NCI-H2029 (cell line): Measurements from ENCODE around the gene KRTAP4-9.
"Not testable (repeated sequence)": the region's sequence is repeated elsewhere in the genome, so short reads cannot be mapped to it uniquely, and the experiment has no call there.

ENCODE experiments used
- DNase-seq: peaks from one replicate; lab custom pipeline; 2025; lab: John Stamatoyannopoulos, UW

KRTAP4-9 gene

GRCh38 chr17:41105347-41105746 lies at the start of gene KRTAP4-9:
Gene KRTAP4-9, plus strand, starts transcription at chr17:41105389. Its CDS starts 0 bp downstream, at chr17:41105389.
- DNase-seq = not testable (repeated sequence)

GRCh38 chr17:41057547-41057946 lies 47.6 kb upstream of the KRTAP4-9 start:
- no peak for DNase-seq

- DNase-seq = no peak
Measured at GRCh38 chr17:41058741-41059140, 46.4 kb upstream of the KRTAP4-9 start.

GRCh38 chr17:41059276-41060051 lies 45.7 kb upstream of the KRTAP4-9 start:
- not testable (repeated sequence) for DNase-seq

GRCh38 chr17:41060052-41060604 lies 45.1 kb upstream of the KRTAP4-9 start, which contains the start of gene KRTAP2-3:
Gene KRTAP2-3, minus strand, starts transcription at chr17:41060114. Its CDS starts 64 bp downstream, at chr17:41060050.
- no peak for DNase-seq

- DNase-seq = no peak
Measured at GRCh38 chr17:41061964-41062363, 43.2 kb upstream of the KRTAP4-9 start.

GRCh38 chr17:41063449-41063848 lies 41.7 kb upstream of the KRTAP4-9 start:
- DNase-seq = no peak

DNA sequence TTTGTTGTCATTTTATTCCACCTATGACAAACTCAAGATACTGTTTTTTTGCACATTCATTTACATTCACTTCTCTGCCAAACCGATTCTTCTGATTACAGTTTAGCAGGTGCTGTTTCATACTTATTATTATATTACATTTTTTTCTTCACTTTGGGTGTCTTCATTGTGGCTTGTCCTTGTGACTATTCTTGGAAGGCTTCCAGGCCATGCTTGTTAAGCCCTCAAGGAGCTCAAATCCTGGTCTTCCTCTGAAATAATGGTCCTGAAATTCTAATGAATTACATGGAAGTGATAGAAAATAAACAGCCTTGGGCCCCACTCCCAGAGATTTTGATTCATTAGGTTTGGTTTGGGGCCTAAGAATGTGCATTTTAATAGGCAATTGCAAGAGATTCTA lies 40.9 kb upstream of the KRTAP4-9 start:
- DNase-seq = no peak

DNA sequence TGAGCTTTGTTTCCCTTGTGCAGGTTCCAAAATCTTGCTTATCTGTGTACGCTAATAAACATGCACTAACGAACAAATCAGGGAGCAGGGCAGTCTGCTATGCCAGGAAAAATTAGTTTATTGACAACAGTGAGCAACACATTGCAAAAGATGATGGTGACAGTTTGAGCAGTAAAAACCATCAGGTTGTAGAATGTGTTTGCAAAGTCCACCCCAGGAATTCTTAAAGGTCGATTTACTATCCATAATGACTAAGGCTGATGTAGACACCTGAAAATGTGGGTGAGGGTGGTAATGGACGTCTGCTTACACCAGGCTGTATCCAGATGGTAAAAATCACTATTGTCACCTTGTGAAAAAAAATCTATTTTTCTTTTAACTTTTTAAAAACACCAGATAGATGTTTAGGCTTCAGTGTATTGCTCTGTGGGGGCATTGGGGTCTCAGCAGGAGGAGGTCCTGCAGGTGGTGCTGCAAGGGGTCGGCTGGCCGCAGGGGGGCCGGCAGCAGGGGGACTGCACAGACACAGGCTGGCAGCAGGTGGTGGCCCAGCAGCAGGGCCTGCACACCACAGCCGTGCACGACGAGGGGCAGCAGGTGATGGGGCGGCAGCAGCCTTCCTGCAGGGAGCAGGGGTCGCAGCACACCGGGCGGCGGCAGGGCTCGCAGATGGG lies 40.0 kb upstream of the KRTAP4-9 start:
- not testable (repeated sequence) for DNase-seq

DNA sequence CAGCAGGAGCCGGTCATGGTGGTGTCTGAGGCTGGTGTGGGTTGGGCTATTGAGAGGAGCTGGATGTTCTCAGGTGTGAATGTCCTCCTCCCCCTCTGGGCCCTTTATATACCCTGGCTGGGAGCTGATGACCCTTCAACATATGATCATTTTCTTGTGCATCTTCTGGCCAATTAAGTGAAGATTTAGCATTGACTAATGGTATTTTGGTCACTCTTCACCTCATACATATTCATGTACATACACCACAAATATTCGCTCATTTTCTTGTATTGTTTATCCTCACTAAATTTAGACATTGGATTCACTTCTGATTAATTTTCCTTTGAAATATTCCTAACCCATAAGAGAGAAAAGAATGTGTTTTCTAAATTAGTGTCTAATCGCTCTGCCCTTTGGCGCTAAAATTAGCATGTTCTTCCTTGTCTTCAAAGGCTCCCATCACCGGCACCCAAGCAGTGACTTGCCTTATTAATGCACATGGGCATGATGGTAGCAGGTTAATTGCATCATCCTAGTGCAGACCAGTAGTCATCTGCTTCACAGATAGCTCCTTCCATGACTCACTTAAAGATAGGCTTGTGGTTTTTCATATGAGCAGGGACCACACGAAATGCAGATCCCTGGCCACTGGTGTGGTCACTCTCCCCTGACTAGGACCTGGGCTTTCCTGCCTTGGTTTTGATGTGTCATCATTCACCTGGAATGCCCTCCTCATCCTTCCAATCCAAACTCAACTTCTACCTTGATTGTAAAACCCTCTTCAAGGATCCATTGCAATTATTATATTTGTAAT lies 39.2 kb upstream of the KRTAP4-9 start, which contains the start of gene KRTAP2-4:
Gene KRTAP2-4, minus strand, starts transcription at position 51 of the 796 bp plus-strand sequence. Its CDS starts 34 bp downstream, at position 17.
- DNase-seq = no peak

GRCh38 chr17:41067281-41067680 lies 37.9 kb upstream of the KRTAP4-9 start:
- no peak for DNase-seq

DNA sequence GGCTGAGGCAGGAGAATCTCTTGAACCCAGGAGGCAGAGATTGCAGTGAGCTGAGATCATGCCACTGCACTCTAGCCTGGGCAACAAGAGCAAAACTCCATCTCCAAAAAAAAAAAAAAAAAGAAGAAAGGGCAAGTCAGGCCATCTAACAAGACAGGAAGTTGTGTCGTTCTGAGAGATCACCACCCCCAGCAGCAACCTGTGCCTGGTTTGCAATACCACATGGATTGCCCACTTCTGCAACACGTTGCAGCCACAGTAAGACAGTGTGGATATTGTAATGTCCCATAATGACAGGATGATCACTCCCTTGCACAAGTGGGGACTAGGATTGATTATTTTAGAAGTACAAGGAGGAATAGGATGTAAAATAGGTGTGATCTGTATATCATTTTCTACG lies 36.2 kb upstream of the KRTAP4-9 start:
- DNase-seq = no peak

DNA sequence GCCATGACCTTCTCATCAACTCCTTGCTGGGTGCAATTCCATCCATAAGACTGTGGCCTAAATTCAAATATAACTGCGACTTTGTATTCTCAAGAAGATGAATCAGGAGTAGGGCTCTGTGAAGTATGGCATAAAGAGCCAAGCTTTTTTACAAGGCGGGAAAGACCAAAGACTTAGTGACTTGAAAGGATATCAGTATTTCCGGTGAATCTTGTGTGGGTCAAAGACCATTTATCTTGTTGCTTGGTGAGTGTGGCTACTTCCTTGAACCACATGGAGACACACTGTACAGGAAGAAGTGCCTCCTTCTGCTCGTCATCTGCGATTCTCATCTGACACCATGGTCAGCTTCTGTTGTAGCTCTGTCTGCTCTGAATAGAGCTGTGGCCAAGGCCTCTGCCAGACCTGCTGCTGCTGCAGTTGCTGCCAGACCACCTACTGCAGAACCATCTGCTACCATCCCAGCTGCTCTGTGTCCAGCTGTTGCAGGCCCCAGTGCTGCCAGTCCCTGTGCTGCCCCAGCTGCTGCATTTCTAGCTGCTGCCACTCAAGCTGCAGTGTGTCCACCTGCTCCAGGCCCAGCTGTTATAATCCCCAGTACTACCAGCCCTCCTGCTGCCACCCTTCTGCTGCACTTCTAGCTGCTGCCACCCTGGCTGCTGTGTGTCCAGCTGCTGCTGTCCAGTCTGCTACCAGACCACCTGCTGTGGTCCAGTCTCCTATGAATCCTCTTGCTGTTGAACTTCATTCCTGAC lies 33.4 kb upstream of the KRTAP4-9 start:
- DNase-seq = no peak

DNA sequence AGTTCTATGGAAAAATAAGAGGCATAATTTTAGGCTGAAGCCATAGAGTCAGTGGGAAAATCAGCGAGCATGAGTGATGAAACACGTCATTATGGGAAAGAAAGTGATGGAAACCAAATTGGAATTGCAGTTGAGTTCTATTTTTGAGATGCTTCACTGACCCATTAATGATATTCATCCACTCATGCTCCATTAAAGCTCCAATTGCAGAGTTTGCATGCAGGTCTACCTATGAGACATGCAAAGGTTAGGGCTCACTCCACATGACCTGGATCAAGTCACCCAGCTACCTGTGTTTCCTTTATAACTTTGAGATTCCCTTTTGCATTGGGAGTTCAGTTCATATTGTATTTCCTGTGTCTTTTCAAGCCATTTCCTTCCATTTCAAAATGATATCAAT lies 31.5 kb upstream of the KRTAP4-9 start:
- DNase-seq = no peak

GRCh38 chr17:41076788-41077187 lies 28.4 kb upstream of the KRTAP4-9 start:
- DNase-seq = no peak

DNA sequence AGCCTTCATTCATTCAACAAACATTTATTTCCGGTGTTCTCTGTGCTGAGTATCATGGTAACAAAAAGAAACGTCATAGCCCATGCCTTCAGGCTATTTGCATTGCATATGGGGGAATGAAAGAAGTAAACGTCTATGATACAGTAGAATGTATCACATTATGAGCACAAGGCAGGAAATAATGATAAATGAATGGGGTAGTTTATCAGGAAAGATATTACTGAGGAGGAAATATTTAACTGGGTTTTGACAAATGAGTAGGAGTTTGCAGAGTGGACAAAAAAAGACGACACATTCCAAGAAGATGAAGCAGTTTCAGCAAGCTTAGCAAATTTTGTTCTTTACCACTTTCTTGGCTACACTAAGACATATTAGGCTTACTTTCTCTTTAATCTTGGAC lies 22.6 kb upstream of the KRTAP4-9 start:
- no peak for DNase-seq

DNA sequence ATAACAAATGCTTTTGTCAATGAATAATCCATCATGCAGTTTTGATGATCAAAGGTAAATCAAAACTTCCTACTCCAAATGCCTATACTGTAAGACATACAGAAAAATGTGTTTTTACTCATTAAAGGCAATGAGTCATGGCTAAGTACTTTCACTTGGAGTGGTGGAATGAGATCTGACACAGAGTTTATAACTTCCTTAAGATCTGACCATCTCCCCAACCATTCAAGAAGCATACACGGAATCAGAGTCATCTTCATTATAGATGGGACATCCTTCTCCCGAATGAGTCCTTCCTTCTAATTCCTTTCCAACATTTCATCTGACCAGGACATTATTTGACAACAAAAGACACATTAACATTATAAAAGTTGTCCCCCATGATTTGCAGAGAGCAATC lies 21.8 kb upstream of the KRTAP4-9 start:
- not testable (repeated sequence) for DNase-seq

GRCh38 chr17:41084100-41084856 lies 20.9 kb upstream of the KRTAP4-9 start, which contains the start of gene KRTAP4-7:
Gene KRTAP4-7, plus strand, starts transcription at chr17:41084150. Its CDS starts 57 bp downstream, at chr17:41084207.
- DNase-seq = not testable (repeated sequence)

DNA sequence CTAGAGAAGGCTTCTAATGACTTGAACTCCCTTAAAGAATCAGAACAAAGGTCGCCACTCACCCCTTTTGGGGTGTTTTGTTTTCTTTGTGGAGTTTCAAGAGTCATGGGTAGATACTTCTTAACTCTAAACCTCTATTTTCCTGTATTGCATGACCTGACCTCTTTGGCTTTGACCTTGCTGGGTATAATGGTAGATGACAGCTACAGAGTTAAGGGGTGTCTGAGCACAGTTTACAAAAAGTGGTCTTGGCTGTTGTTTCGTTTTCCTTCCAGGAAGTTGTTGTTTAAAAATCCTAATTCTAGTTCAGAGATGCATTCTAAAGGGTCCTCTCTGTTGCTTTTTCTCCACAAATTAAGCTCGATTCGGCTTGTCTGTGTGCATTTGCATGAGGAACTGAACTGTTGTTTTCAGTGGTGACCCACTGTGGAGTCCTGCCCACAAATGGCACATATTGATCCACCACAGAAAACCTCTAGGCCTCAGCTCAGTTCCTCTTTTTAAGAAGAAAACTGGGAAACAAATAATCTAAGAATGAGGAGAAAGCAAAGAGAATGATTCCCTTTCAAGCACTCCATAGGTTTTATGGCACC lies 16.3 kb upstream of the KRTAP4-9 start:
- DNase-seq = not testable (repeated sequence)

DNA sequence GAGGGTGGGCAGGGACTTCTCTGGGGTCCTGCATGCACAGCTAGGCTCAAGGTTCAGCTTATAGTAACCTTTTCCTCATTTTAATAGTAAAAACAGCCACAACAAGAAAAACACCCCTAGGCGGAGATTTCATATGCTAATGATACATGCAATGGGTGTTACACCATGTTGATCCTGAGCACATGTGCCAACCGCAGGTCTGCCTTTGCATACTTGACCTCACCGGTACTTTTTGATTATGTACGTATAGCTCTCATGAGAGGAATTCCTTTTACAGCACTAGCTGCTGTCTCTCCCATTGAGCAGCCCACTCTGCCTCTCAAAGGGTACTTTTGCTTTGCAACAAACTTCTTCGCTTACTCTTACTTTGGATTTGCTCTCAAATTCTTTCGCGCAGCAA lies 9.1 kb upstream of the KRTAP4-9 start:
- DNase-seq = no peak
